Breast epithelium (tissue), 4 donors: ENCODE data around the gene HMX3. TPM values are rescaled to one million over a fixed set of nuclear protein-coding genes. Genes with fewer than 3 reads are reported as not detected.
A peak's percentile ranks its signal among the peaks of the same experiment; 100 is the strongest.

Experiments
- DNase-seq, 2 donors: peaks; one replicate each; pipeline ENCODE4 v3.0.0-alpha.2; 2019; ENCODE audit warnings: low spot score in 2 of 2
- H3K27ac ChIP-seq, 2 donors: fragments of 200-600 bp; sonication (generic) in 1 of 2; one replicate each; pipeline ENCODE4 v1.5.1; 2016 to 2019; ENCODE audit warnings: mild to moderate bottlenecking in 1 of 2
- H3K27me3 ChIP-seq, 2 donors: fragments of 200-600 bp; sonication (generic) in 1 of 2; one replicate each; pipeline versions ENCODE4 v1.5.1 to v1.6.0; 2017 to 2019; ENCODE audit warnings: control low read depth in 1 of 2, mild to moderate bottlenecking in 1 of 2
- H3K36me3 ChIP-seq: fragments of 200-600 bp; one replicate; pipeline ENCODE4 v1.5.1; 2019
- H3K4me1 ChIP-seq, 2 donors: fragments of 200-600 bp; sonication (generic); one replicate each; pipeline ENCODE4 v1.5.1; 2016 to 2019; ENCODE audit warnings: control low read depth in 1 of 2
- H3K4me3 ChIP-seq, 3 donors: fragments of 200-600 bp; sonication (generic); 1 replicate in 2 of 3; 2 replicates in 1 of 3; pipeline ENCODE4 v1.5.1; 2016 to 2019; ENCODE audit warnings: mild to moderate bottlenecking in 3 of 3, moderate library complexity in 2 of 3
- H3K9me3 ChIP-seq, 2 donors: fragments of 200-600 bp; sonication (generic) in 1 of 2; one replicate each; pipeline ENCODE4 v1.5.1; 2016 to 2019; ENCODE audit warnings: control low read depth in 1 of 2
- POLR2A ChIP-seq: fragments of 450-650 bp; IDR thresholded peaks from one replicate; pipeline ENCODE4 v1.6.1; 2016; ENCODE audit warnings: antibody characterized with exemption, mild to moderate bottlenecking, moderate library complexity
- POLR2AphosphoS5 ChIP-seq, 3 donors: sonication (generic); formaldehyde crosslinking; IDR thresholded peaks; one replicate each; pipeline ENCODE4 v1.6.1; 2017; ENCODE audit warnings: antibody characterized with exemption in 3 of 3
- intact Hi-C: fragments of 100-400 bp; cut with DNase I; formaldehyde crosslinking; loops from one replicate; pipeline ENCODE4 v1.15.1; 2023; ENCODE audit warnings: low total_unique reads
- total RNA-seq, 3 donors: library from RNA; depleted of rRNA; stranded (reverse); fragments of >200 nt; gene quantifications; one replicate each; pipeline ENCODE4 v1.1.0, GENCODE V29; 2016
- TF ChIP-seq, protein P1 (sequence below), 3 donors: fragments of 450-650 bp; IDR thresholded peaks; one replicate each; pipeline ENCODE4 v1.5.1; 2016 to 2017; ENCODE audit warnings: antibody characterized with exemption in 3 of 3, mild to moderate bottlenecking in 3 of 3, moderate library complexity in 3 of 3

The HMX3 gene
- total RNA-seq: not detected

DNA sequence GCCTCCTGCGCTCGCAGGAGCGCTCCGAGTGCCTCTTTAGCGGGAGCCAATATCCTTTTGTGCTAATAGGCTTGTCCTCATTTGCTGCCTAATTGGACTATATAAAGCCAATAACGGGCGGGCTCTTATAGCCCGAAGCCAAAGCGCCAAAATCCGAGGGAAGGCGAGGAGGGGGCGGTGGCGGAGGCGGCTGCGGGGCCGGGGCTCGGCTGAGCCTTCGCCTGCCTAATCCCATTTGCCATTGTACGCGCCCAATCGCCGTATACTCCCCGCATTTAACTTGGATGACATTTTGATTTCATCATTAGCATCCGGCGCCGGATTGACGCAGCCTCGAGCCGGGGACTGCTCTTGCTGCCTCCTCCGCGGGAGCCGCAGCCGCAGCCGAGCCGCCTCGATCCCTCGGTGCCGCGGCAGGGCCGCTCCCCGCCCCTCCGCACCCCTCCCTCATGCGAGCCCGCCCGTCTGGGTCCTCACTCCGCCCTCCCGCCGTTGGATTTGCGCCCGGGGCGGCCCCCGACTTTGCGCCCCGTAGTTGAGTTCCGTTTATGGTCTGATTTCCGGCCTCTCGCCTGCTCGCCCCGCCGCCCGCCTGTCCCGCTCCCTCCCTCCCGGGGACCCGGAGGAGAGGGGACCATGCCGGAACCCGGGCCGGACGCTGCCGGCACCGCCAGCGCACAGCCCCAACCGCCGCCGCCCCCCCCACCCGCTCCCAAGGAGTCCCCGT, at the start of gene HMX3:
TSS of gene HMX3 (plus strand) at position 556 of the 727 bp plus-strand sequence. CDS start at position 637, 81 bp downstream.
- peaks cover 23 to 99% of the 10 kb centered on the region in 2 donors for H3K27me3 ChIP-seq
- no peaks in the 10 kb centered on the region for H3K9me3 ChIP-seq
- H3K27ac ChIP-seq: no peak within 1 kb of the TSS
- peaks cover 10 to 16% of the 10 kb centered on the region in 2 donors for H3K4me1 ChIP-seq
- H3K4me3 ChIP-seq: peak within 1 kb of the TSS; percentile 28 to 68 (median 38)
- intact Hi-C loops: loop anchor here (10.0 kb wide), 1 partner anchor 419 kb away; no protein-coding TSS in a partner anchor
- TF ChIP-seq, protein P1, sequence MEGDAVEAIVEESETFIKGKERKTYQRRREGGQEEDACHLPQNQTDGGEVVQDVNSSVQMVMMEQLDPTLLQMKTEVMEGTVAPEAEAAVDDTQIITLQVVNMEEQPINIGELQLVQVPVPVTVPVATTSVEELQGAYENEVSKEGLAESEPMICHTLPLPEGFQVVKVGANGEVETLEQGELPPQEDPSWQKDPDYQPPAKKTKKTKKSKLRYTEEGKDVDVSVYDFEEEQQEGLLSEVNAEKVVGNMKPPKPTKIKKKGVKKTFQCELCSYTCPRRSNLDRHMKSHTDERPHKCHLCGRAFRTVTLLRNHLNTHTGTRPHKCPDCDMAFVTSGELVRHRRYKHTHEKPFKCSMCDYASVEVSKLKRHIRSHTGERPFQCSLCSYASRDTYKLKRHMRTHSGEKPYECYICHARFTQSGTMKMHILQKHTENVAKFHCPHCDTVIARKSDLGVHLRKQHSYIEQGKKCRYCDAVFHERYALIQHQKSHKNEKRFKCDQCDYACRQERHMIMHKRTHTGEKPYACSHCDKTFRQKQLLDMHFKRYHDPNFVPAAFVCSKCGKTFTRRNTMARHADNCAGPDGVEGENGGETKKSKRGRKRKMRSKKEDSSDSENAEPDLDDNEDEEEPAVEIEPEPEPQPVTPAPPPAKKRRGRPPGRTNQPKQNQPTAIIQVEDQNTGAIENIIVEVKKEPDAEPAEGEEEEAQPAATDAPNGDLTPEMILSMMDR (IDR thresholded peaks at IDR 0.05): no peak
- no peak for TF ChIP-seq POLR2AphosphoS5 (IDR thresholded peaks at IDR 0.05)
- TF ChIP-seq POLR2A: no peak
- no peak for DNase-seq
- no peaks in the 10 kb centered on the region for H3K36me3 ChIP-seq

- TF ChIP-seq POLR2A: no peak
- TF ChIP-seq, protein P1 (IDR thresholded peaks at IDR 0.05): no peak
- TF ChIP-seq POLR2AphosphoS5 (IDR thresholded peaks at IDR 0.05): no peak
- H3K4me3 ChIP-seq: no peak overlapping the region
- intact Hi-C loops: no loop called here
Measured at GRCh38 chr10:123086281-123086680, 49.5 kb upstream of the HMX3 start.

DNA sequence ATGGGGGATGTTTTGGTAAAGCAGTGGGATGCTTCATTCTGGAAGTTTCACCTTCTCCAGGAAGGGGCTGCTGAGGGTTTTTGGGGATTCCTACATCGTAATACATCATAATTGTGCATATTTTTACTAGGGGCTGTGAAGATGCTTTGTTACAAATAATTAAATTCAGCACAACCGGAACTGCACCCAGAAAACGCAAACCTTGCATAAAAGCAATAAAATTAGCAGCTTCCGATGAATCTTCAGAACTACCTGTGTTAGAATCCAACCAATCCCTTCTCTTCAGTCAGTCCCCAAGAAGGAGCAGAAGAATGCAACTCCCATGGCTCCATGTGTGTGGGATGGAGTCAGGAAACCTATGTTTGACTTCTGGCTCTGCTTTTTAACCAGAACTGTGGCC, 48.4 kb upstream of the HMX3 start:
- no peak overlapping the region for H3K4me3 ChIP-seq
- TF ChIP-seq POLR2AphosphoS5 (IDR thresholded peaks at IDR 0.05): no peak
- no peak for TF ChIP-seq POLR2A
- TF ChIP-seq, protein P1 (IDR thresholded peaks at IDR 0.05): no peak
- no peak overlapping the region for H3K27ac ChIP-seq
- peaks cover 0 to 3% of the 10 kb centered on the region in 2 donors for H3K27me3 ChIP-seq
- no peak for DNase-seq
- no peaks in the 10 kb centered on the region for H3K4me1 ChIP-seq
- H3K36me3 ChIP-seq: no peaks in the 10 kb centered on the region
- H3K9me3 ChIP-seq: no peaks in the 10 kb centered on the region
- intact Hi-C loops: no loop called here

More at GRCh38 chr10:123086281-123086680, 49.5 kb upstream of the HMX3 start:
- peaks cover 0 to 3% of the 10 kb centered on the region in 2 donors for H3K27me3 ChIP-seq
- no peak for DNase-seq
- H3K4me1 ChIP-seq: no peaks in the 10 kb centered on the region
- H3K9me3 ChIP-seq: no peaks in the 10 kb centered on the region
- H3K27ac ChIP-seq: no peak overlapping the region
- no peaks in the 10 kb centered on the region for H3K36me3 ChIP-seq

- Histone ChIP-seq H3K36me3 (no peaks in the 10 kb centered on the region), H3K27me3 (peaks cover 0 to 3% of the 10 kb centered on the region in 2 donors), H3K9me3 (no peaks in the 10 kb centered on the region), H3K4me1 (no peaks in the 10 kb centered on the region), H3K4me3 (no peak overlapping the region), H3K27ac (no peak overlapping the region)
- no peak for DNase-seq
- intact Hi-C loops: no loop called here
- TF ChIP-seq POLR2A: no peak
- TF ChIP-seq, protein P1 (IDR thresholded peaks at IDR 0.05): no peak
- no peak for TF ChIP-seq POLR2AphosphoS5 (IDR thresholded peaks at IDR 0.05)
Measured at GRCh38 chr10:123087786-123088185, 48.0 kb upstream of the HMX3 start.

- no peak for DNase-seq
- intact Hi-C loops: no loop called here
- Histone ChIP-seq H3K27ac (no peak overlapping the region), H3K36me3 (no peaks in the 10 kb centered on the region), H3K4me1 (no peaks in the 10 kb centered on the region), H3K27me3 (peaks cover 0 to 6% of the 10 kb centered on the region in 2 donors), H3K4me3 (no peak overlapping the region), H3K9me3 (no peaks in the 10 kb centered on the region)
- no peak for TF ChIP-seq POLR2AphosphoS5 (IDR thresholded peaks at IDR 0.05)
- TF ChIP-seq, protein P1 (IDR thresholded peaks at IDR 0.05): no peak
- TF ChIP-seq POLR2A: no peak
Measured at GRCh38 chr10:123092635-123093414, 42.9 kb upstream of the HMX3 start.
